Measurements from ENCODE around the gene CIZ1. TPM values are rescaled to one million over a fixed set of nuclear protein-coding genes. Genes with fewer than 3 reads are reported as not detected.
A peak's percentile ranks its signal among the peaks of the same experiment; 100 is the strongest.

Gene CIZ1
- total and polyA plus RNA-seq, 2 experiments from 2014 or later = 48.5 to 73.1 TPM

GRCh38 chr9:128125580-128126354 is 65.6 kb downstream of the CIZ1 start:
- Histone ChIP-seq H3K4me3 (peak overlapping the region; percentile 98), H3K36me3 (ENCODE audit: low read depth) (no peaks in the 10 kb centered on the region), H3K9me2 (ENCODE audit: insufficient read depth) (no peaks in the 10 kb centered on the region), H3F3A (ENCODE audit: insufficient read depth) (no peaks in the 10 kb centered on the region), H3K27ac (no peak overlapping the region), H3K9ac (peak overlapping the region; percentile 25; the same call in 1 of the 2 replicates), H3K79me2 (ENCODE audit: insufficient read depth) (peaks cover 29% of the 10 kb centered on the region), H4K20me1 (ENCODE audit: insufficient read depth) (no peaks in the 10 kb centered on the region; the same call in 1 of the 2 replicates), H3K27me3 (replicated peaks; ENCODE audit: insufficient read depth) (no peaks in the 10 kb centered on the region), H2AFZ (no peak overlapping the region), H3K4me2 (ENCODE audit: unreplicated experiment) (peak overlapping the region; percentile 71), H3K9me3 (ENCODE audit: low read depth) (no peaks in the 10 kb centered on the region), H3K4me1 (ENCODE audit: insufficient read depth) (peaks cover 9% of the 10 kb centered on the region; the same call in 1 of the 2 replicates)
- in situ Hi-C loops (cut with MboI) = no loop called here
- DNase-seq = no peak
- no peak for TF ChIP-seq EZH2phosphoT487 (IDR thresholded peaks at IDR 0.05; ENCODE audit: insufficient read depth, low read depth)
- no peak for TF ChIP-seq EZH2 (IDR thresholded peaks at IDR 0.05; ENCODE audit: insufficient read depth, poor library complexity, severe bottlenecking)
- WGBS, 2 experiments (ENCODE audit: low coverage in 1 of 2, low lambda C conversion rate in 2 of 2, missing lambda C conversion rate in 2 of 2) = 50 to 51% methylated on average over 10 of the region's 10 CpGs

- H3K79me2 ChIP-seq (ENCODE audit: insufficient read depth) = peaks cover 29% of the 10 kb centered on the region
- no peak overlapping the region for H3K4me2 ChIP-seq (ENCODE audit: unreplicated experiment)
These were observed 66.3 kb downstream of the CIZ1 start for GRCh38 chr9:128124873-128125579.

GRCh38 chr9:128124451-128124850 is 66.9 kb downstream of the CIZ1 start:
- Histone ChIP-seq H3K4me1 (ENCODE audit: insufficient read depth) (peaks cover 9% of the 10 kb centered on the region; the same call in 1 of the 2 replicates), H3K9ac (no peak overlapping the region), H3K27me3 (replicated peaks; ENCODE audit: insufficient read depth) (no peaks in the 10 kb centered on the region), H3K27ac (no peak overlapping the region), H3K9me2 (ENCODE audit: insufficient read depth) (no peaks in the 10 kb centered on the region), H3K9me3 (ENCODE audit: low read depth) (no peaks in the 10 kb centered on the region), H3K4me2 (ENCODE audit: unreplicated experiment) (no peak overlapping the region), H4K20me1 (ENCODE audit: insufficient read depth) (no peaks in the 10 kb centered on the region; the same call in 1 of the 2 replicates), H3F3A (ENCODE audit: insufficient read depth) (no peaks in the 10 kb centered on the region), H3K4me3 (no peak overlapping the region), H3K79me2 (ENCODE audit: insufficient read depth) (peaks cover 29% of the 10 kb centered on the region), H2AFZ (no peak overlapping the region), H3K36me3 (ENCODE audit: low read depth) (no peaks in the 10 kb centered on the region)
- no peak for TF ChIP-seq EZH2phosphoT487 (IDR thresholded peaks at IDR 0.05; ENCODE audit: insufficient read depth, low read depth)
- no peak for TF ChIP-seq EZH2 (IDR thresholded peaks at IDR 0.05; ENCODE audit: insufficient read depth, poor library complexity, severe bottlenecking)
- in situ Hi-C loops (cut with MboI) = no loop called here
- DNase-seq = no peak
- 73 to 80% methylated on average over 8 of the region's 8 CpGs for WGBS, 2 experiments (ENCODE audit: low coverage in 1 of 2, low lambda C conversion rate in 2 of 2, missing lambda C conversion rate in 2 of 2)

More at GRCh38 chr9:128124873-128125579, 66.3 kb downstream of the CIZ1 start:
- no peaks in the 10 kb centered on the region for H3K9me2 ChIP-seq (ENCODE audit: insufficient read depth)
- peaks cover 9% of the 10 kb centered on the region; the same call in 1 of the 2 replicates for H3K4me1 ChIP-seq (ENCODE audit: insufficient read depth)
- H3K9ac ChIP-seq = no peak overlapping the region; the same call in 1 of the 2 replicates
- in situ Hi-C loops (cut with MboI) = no loop called here
- H3K4me3 ChIP-seq = no peak overlapping the region
- no peaks in the 10 kb centered on the region for H3F3A ChIP-seq (ENCODE audit: insufficient read depth)
- no peak overlapping the region for H3K27ac ChIP-seq
- no peaks in the 10 kb centered on the region; the same call in 1 of the 2 replicates for H4K20me1 ChIP-seq (ENCODE audit: insufficient read depth)
- 52 to 56% methylated on average over 16 of the region's 16 CpGs for WGBS, 2 experiments (ENCODE audit: low coverage in 1 of 2, low lambda C conversion rate in 2 of 2, missing lambda C conversion rate in 2 of 2)
- TF ChIP-seq EZH2phosphoT487 (IDR thresholded peaks at IDR 0.05; ENCODE audit: insufficient read depth, low read depth) (no peak), EZH2 (IDR thresholded peaks at IDR 0.05; ENCODE audit: insufficient read depth, poor library complexity, severe bottlenecking) (no peak)
- H3K9me3 ChIP-seq (ENCODE audit: low read depth) = no peaks in the 10 kb centered on the region
- H3K27me3 ChIP-seq (replicated peaks; ENCODE audit: insufficient read depth) = no peaks in the 10 kb centered on the region
- H2AFZ ChIP-seq = no peak overlapping the region
- peak; percentile 69 for DNase-seq
- no peaks in the 10 kb centered on the region for H3K36me3 ChIP-seq (ENCODE audit: low read depth)

GRCh38 chr9:128123451-128124080 is 67.8 kb downstream of the CIZ1 start:
- H3K9me2 ChIP-seq (ENCODE audit: insufficient read depth) = no peaks in the 10 kb centered on the region
- H3K4me2 ChIP-seq (ENCODE audit: unreplicated experiment) = no peak overlapping the region
- in situ Hi-C loops (cut with MboI) = no loop called here
- DNase-seq = no peak
- 84 to 88% methylated on average over 18 to 21 of the region's 21 CpGs for WGBS, 2 experiments (ENCODE audit: low coverage in 1 of 2, low lambda C conversion rate in 2 of 2, missing lambda C conversion rate in 2 of 2)
- no peak overlapping the region for H2AFZ ChIP-seq
- no peaks in the 10 kb centered on the region for H3K36me3 ChIP-seq (ENCODE audit: low read depth)
- no peaks in the 10 kb centered on the region; the same call in 1 of the 2 replicates for H4K20me1 ChIP-seq (ENCODE audit: insufficient read depth)
- no peaks in the 10 kb centered on the region for H3F3A ChIP-seq (ENCODE audit: insufficient read depth)
- H3K9ac ChIP-seq = no peak overlapping the region
- H3K9me3 ChIP-seq (ENCODE audit: low read depth) = no peaks in the 10 kb centered on the region
- H3K4me3 ChIP-seq = no peak overlapping the region
- no peaks in the 10 kb centered on the region for H3K27me3 ChIP-seq (replicated peaks; ENCODE audit: insufficient read depth)
- peaks cover 29% of the 10 kb centered on the region for H3K79me2 ChIP-seq (ENCODE audit: insufficient read depth)
- H3K27ac ChIP-seq = no peak overlapping the region
- H3K4me1 ChIP-seq (ENCODE audit: insufficient read depth) = peaks cover 9% of the 10 kb centered on the region; the same call in 1 of the 2 replicates
- TF ChIP-seq EZH2phosphoT487 (IDR thresholded peaks at IDR 0.05; ENCODE audit: insufficient read depth, low read depth) (no peak), EZH2 (IDR thresholded peaks at IDR 0.05; ENCODE audit: insufficient read depth, poor library complexity, severe bottlenecking) (no peak)
